Fibroblast of skin of right biceps (primary cell): ENCODE measurements around the gene MRPS35.
"Not testable (repeated sequence)": the region's sequence is repeated elsewhere in the genome, so short reads cannot be mapped to it uniquely, and the experiment has no call there.

Source experiments
- DNase-seq: peaks from one replicate; pipeline ENCODE4 v3.0.0-alpha.2; 2013

Gene MRPS35

GRCh38 chr12:27709212-27709931, 1.3 kb upstream of the MRPS35 start:
- DNase-seq = no peak

GRCh38 chr12:27709932-27710591, 570 bp upstream of the MRPS35 start:
- DNase-seq = peak; percentile 58

- peak; percentile 9 for DNase-seq
Measured at GRCh38 chr12:27711317-27711682, 668 bp downstream of the MRPS35 start.

- DNase-seq = no peak
Measured at GRCh38 chr12:27711967-27712366, 1.3 kb downstream of the MRPS35 start.

GRCh38 chr12:27723212-27723611, 12.6 kb downstream of the MRPS35 start:
- DNase-seq = no peak

GRCh38 chr12:27730097-27730588, 19.5 kb downstream of the MRPS35 start:
- DNase-seq = no peak

GRCh38 chr12:27732281-27732680, 21.6 kb downstream of the MRPS35 start:
- DNase-seq = no peak

GRCh38 chr12:27733052-27733656, 22.5 kb downstream of the MRPS35 start:
- peak; percentile 26 for DNase-seq

- DNase-seq = no peak
Measured at GRCh38 chr12:27733791-27734190, 23.2 kb downstream of the MRPS35 start.

GRCh38 chr12:27734321-27734720, 23.7 kb downstream of the MRPS35 start:
- not testable (repeated sequence) for DNase-seq

GRCh38 chr12:27743601-27744000, 33.0 kb downstream of the MRPS35 start:
- DNase-seq = no peak

GRCh38 chr12:27745734-27746133, 35.1 kb downstream of the MRPS35 start:
- DNase-seq = not testable (repeated sequence)

- DNase-seq = no peak
Measured at GRCh38 chr12:27747111-27747820, 36.6 kb downstream of the MRPS35 start.

- no peak for DNase-seq
Measured at GRCh38 chr12:27751386-27752047, 40.9 kb downstream of the MRPS35 start.

- DNase-seq = no peak
Measured at GRCh38 chr12:27754795-27755194, 44.2 kb downstream of the MRPS35 start.

- no peak for DNase-seq
Measured at GRCh38 chr12:27756670-27757195, 46.1 kb downstream of the MRPS35 start.

- DNase-seq = no peak
Measured at GRCh38 chr12:27762757-27763156, 52.1 kb downstream of the MRPS35 start.

- DNase-seq = no peak
Measured at GRCh38 chr12:27766587-27766986, 56.0 kb downstream of the MRPS35 start.

GRCh38 chr12:27769142-27769673, 58.6 kb downstream of the MRPS35 start:
- peak; percentile 19 for DNase-seq

- no peak for DNase-seq
Measured at GRCh38 chr12:27771481-27772327, 61.1 kb downstream of the MRPS35 start.
